Prostate gland (tissue), 2 donors: Measurements from ENCODE around the gene LATS2.

Source experiments
- POLR2A ChIP-seq: fragments of 450-650 bp; IDR thresholded peaks from one replicate; pipeline ENCODE4 v1.6.1; 2016; ENCODE audit warnings: antibody characterized with exemption, mild to moderate bottlenecking
- POLR2AphosphoS5 ChIP-seq: sonication (generic); formaldehyde crosslinking; IDR thresholded peaks from one replicate; pipeline ENCODE4 v1.6.1; 2017; ENCODE audit warnings: antibody characterized with exemption
- TF ChIP-seq, protein P1 (sequence below), 4 experiments: fragments of 200-600 bp in 2 of 4; fragments of 450-650 bp in 2 of 4; sonication (generic) in 2 of 4; IDR thresholded peaks; 1 replicate in 3 of 4; 2 replicates in 1 of 4; pipeline ENCODE4 v1.5.1; 2016 to 2019; ENCODE audit warnings: antibody characterized with exemption in 4 of 4, mild to moderate bottlenecking in 2 of 4, moderate library complexity in 2 of 4

DNA sequence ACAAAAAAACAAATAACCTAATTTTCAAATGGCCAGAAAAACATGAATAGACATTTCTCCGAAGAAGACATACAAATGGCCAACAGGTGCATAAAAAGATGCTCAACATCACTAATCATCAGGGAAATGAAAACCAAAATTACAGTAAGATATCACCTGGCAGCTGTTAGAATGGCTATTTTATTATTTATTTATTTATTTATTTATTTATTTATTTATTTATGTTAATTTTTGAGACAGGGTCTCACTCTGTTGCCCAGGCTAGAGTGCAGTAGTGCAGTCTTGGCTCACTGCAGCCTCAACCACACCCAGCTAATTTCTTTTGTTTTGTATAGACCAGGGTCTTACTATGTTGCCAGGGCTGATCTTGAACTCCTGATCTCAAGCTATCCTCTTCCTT lies 27.1 kb upstream of the LATS2 start:
- TF ChIP-seq, protein P1, sequence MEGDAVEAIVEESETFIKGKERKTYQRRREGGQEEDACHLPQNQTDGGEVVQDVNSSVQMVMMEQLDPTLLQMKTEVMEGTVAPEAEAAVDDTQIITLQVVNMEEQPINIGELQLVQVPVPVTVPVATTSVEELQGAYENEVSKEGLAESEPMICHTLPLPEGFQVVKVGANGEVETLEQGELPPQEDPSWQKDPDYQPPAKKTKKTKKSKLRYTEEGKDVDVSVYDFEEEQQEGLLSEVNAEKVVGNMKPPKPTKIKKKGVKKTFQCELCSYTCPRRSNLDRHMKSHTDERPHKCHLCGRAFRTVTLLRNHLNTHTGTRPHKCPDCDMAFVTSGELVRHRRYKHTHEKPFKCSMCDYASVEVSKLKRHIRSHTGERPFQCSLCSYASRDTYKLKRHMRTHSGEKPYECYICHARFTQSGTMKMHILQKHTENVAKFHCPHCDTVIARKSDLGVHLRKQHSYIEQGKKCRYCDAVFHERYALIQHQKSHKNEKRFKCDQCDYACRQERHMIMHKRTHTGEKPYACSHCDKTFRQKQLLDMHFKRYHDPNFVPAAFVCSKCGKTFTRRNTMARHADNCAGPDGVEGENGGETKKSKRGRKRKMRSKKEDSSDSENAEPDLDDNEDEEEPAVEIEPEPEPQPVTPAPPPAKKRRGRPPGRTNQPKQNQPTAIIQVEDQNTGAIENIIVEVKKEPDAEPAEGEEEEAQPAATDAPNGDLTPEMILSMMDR (IDR thresholded peaks at IDR 0.05): no peak
- no peak for TF ChIP-seq POLR2A
- no peak for TF ChIP-seq POLR2AphosphoS5
